Fibroblast of lung (primary cell): ENCODE results near the gene NOPCHAP1. TPM values are rescaled to one million over a fixed set of nuclear protein-coding genes. Genes with fewer than 3 reads are reported as not detected.

Experiments
- polyA plus RNA-seq, 2 donors: library from polyadenylated mRNA; depleted of rRNA in 1 of 2; stranded (reverse) in 1 of 2; unstranded in 1 of 2; fragments of >200 nt; gene quantifications; 2 replicates each; pipeline ENCODE4 v1.2.1, GENCODE V29; 2011 to 2012; ENCODE audit warnings: missing spikeins in 1 of 2
- total RNA-seq: library from RNA; depleted of rRNA; stranded (reverse); fragments of >200 nt; gene quantifications from 2 replicates; pipeline ENCODE4 v1.2.1, GENCODE V29; 2014

The NOPCHAP1 gene
- total and polyA plus RNA-seq, 2 donors (not counting 1 experiment from before 2014, with no cell fraction given), result 4.2 to 12.2 TPM

Other genes with a start within 250 kb of the NOPCHAP1 start
- 20.8 and 22.8 TPM in 2 replicates for gene SLC41A2, start 28.0 kb upstream of the NOPCHAP1 start, total RNA-seq
- 8.5 and 12.3 TPM in 2 replicates for gene SLC41A2, start 28.0 kb upstream of the NOPCHAP1 start, polyA plus RNA-seq
- gene ALDH1L2, start 98.1 kb downstream of the NOPCHAP1 start, total RNA-seq, result 35.7 and 59.1 TPM in 2 replicates
- gene ALDH1L2, start 98.1 kb downstream of the NOPCHAP1 start, polyA plus RNA-seq, result 37.8 and 88.2 TPM in 2 replicates
- gene WASHC4, start 121.4 kb downstream of the NOPCHAP1 start, total RNA-seq, result 88.1 and 98.3 TPM in 2 replicates
- 40.2 and 56.5 TPM in 2 replicates for gene WASHC4, start 121.4 kb downstream of the NOPCHAP1 start, polyA plus RNA-seq
- 43.9 and 53.8 TPM in 2 replicates for gene APPL2, start 249.9 kb downstream of the NOPCHAP1 start, total RNA-seq
- 68.0 and 74.3 TPM in 2 replicates for gene APPL2, start 249.9 kb downstream of the NOPCHAP1 start, polyA plus RNA-seq